Measurements from ENCODE around the gene ENOX2.

The ENOX2 gene

DNA sequence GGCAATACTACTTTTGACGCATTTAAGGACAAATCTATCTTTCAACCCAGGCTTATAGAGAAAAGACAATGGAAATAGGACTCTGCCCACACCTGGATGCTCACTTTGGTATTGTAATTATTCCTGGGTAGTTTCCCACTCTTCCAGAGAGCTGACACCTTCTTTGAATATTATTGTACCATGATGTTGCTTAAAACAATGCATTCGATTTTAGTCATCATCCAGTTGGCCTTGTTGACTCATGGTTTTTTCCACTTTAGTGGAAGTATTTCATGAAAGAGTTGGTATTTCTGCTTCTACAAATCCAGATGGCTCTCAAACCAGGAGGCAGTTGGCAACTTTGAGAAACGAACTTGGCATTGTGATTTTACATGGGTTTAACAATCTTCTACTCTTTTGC lies 124.2 kb downstream of the ENOX2 start:
- Histone ChIP-seq H3K9me3 (no peaks in the 10 kb centered on the region), H3K27me3 (no peaks in the 10 kb centered on the region), H3K4me3 (ENCODE audit: low read depth, low read length) (no peak overlapping the region), H3K4me1 (no peaks in the 10 kb centered on the region), H3K36me3 (no peaks in the 10 kb centered on the region)
- TF ChIP-seq, protein P1, sequence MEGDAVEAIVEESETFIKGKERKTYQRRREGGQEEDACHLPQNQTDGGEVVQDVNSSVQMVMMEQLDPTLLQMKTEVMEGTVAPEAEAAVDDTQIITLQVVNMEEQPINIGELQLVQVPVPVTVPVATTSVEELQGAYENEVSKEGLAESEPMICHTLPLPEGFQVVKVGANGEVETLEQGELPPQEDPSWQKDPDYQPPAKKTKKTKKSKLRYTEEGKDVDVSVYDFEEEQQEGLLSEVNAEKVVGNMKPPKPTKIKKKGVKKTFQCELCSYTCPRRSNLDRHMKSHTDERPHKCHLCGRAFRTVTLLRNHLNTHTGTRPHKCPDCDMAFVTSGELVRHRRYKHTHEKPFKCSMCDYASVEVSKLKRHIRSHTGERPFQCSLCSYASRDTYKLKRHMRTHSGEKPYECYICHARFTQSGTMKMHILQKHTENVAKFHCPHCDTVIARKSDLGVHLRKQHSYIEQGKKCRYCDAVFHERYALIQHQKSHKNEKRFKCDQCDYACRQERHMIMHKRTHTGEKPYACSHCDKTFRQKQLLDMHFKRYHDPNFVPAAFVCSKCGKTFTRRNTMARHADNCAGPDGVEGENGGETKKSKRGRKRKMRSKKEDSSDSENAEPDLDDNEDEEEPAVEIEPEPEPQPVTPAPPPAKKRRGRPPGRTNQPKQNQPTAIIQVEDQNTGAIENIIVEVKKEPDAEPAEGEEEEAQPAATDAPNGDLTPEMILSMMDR (IDR thresholded peaks at IDR 0.05; ENCODE audit: low read depth, low read length): no peak
- DNase-seq: no peak

DNA sequence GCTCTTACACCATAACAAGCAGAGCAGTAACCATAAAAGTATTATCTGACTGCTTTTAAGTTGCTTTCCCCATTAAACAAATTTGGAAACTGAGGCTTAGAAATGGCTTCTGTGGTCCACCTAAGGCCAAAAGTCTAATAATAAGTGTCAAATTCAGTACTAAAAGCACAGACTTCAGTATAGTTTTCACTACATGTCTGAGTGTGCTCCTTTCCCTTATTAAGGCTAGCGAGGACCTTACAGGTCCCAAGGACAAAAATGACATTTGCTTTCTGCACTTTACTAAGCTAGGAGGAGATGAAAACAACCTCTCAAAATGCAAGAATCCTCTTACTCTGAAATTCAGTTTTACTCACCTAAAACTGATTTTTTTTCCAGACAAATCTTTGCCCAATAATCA lies 127.2 kb downstream of the ENOX2 start:
- Histone ChIP-seq H3K4me1 (peaks cover 5% of the 10 kb centered on the region; the same call in 1 of the 2 replicates), H3K4me3 (ENCODE audit: low read depth, low read length) (no peak overlapping the region), H3K27me3 (no peaks in the 10 kb centered on the region), H3K9me3 (no peaks in the 10 kb centered on the region), H3K36me3 (no peaks in the 10 kb centered on the region)
- TF ChIP-seq, protein P1 (IDR thresholded peaks at IDR 0.05; ENCODE audit: low read depth, low read length): no peak
- DNase-seq: no peak

DNA sequence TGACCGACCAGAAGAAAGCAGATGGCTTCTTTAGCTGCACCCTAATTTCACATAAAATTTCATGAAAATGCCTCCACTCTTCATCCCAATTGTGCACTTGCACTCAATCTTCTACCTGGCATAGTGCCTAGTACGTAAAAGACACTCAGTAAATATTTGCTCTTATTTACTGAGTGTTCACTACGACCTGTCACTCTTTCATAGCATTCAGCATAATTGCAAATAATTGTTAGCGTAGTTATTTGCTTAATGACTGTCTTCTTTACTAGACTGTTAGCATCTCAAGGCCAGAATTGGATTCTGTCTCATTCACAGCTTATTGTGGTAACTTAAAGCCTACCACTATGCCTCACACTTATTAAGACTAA lies 130.2 kb downstream of the ENOX2 start:
- H3K4me3 ChIP-seq (ENCODE audit: low read depth, low read length): no peak overlapping the region
- no peaks in the 10 kb centered on the region for H3K36me3 ChIP-seq
- TF ChIP-seq, protein P1 (IDR thresholded peaks at IDR 0.05; ENCODE audit: low read depth, low read length): no peak
- no peak for DNase-seq
- no peaks in the 10 kb centered on the region for H3K27me3 ChIP-seq
- peaks cover 5% of the 10 kb centered on the region; the same call in 1 of the 2 replicates for H3K4me1 ChIP-seq
- no peaks in the 10 kb centered on the region for H3K9me3 ChIP-seq

DNA sequence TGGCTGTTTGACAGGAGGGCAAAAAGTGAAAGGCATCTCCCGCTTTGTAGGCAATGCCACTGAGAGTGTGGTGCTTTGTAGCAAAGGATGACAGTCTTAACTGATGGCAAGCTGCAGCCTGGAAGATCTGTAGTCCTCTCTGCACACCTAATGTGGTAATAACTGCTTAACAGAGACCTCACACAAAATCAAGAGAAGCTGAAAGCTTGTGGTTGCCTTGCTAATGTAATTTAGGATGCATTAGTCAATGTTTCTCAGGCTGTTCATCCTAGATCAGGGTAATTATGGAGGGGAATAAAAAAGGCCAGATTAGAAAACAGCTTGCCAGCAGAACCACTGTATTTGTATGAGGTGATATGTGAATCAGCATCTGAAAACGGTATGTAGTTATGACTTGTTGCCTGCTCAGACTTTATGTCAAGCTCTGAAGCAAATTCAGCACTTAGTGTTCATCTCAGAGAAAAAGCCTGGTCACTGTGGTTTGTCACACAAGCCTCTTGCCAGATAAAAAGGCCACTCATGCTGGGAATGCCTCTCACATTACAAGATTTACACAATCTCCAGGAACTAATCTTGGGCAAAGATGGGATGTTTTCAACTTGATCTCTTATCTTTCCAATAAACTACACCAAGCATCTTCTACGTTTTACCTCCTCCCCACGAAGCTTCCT lies 130.8 kb downstream of the ENOX2 start:
- TF ChIP-seq, protein P1 (IDR thresholded peaks at IDR 0.05; ENCODE audit: low read depth, low read length): no peak
- no peaks in the 10 kb centered on the region for H3K36me3 ChIP-seq
- no peaks in the 10 kb centered on the region for H3K27me3 ChIP-seq
- peak overlapping the region; percentile 11; the same call in 1 of the 2 replicates for H3K4me3 ChIP-seq (ENCODE audit: low read depth, low read length)
- peaks cover 5% of the 10 kb centered on the region; the same call in 1 of the 2 replicates for H3K4me1 ChIP-seq
- H3K9me3 ChIP-seq: no peaks in the 10 kb centered on the region
- DNase-seq: peak; percentile 30

DNA sequence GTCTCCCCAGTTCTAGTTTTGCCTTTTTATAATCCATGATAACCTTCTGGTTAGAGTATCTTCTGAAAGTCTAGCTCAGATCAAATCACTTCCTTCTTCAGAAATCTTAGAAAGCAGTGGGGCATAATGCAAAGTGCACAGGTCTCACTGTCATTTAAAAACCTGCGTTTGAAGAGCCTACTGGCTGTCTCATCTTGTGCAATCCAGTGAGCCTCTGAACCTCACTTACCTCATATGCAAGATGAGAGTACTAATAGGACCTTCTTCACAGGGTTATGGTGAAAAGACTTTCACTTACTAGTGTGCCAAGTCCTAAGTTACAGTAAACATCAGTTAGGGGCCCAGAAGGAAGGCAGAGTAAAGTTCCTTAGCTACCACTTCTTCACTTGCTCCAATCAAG lies 131.4 kb downstream of the ENOX2 start:
- H3K4me3 ChIP-seq (ENCODE audit: low read depth, low read length): peak overlapping the region; percentile 11; the same call in 1 of the 2 replicates
- peaks cover 5% of the 10 kb centered on the region; the same call in 1 of the 2 replicates for H3K4me1 ChIP-seq
- H3K36me3 ChIP-seq: no peaks in the 10 kb centered on the region
- TF ChIP-seq, protein P1 (IDR thresholded peaks at IDR 0.05; ENCODE audit: low read depth, low read length): no peak
- DNase-seq: no peak
- no peaks in the 10 kb centered on the region for H3K27me3 ChIP-seq
- H3K9me3 ChIP-seq: no peaks in the 10 kb centered on the region

DNA sequence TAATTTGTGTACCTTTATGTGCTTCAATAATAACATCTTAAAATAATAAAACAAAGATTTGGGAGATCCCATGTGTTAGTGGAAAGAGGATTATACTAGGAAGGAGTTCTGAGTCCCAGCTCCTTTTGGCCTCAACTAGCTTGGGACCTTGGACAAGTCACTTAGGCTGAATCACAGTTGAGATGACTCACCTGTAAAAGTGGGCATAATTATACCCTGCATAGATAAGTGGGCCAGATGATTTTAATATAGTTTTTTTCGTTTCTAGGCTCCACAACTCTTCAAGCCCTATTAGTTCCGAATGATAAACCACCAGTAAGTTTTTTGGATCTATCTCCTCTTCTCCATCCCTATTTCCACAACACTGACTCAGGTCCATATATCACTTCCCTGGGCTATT lies 131.8 kb downstream of the ENOX2 start:
- H3K9me3 ChIP-seq: no peaks in the 10 kb centered on the region
- peaks cover 5% of the 10 kb centered on the region; the same call in 1 of the 2 replicates for H3K4me1 ChIP-seq
- TF ChIP-seq, protein P1 (IDR thresholded peaks at IDR 0.05; ENCODE audit: low read depth, low read length): no peak
- H3K27me3 ChIP-seq: no peaks in the 10 kb centered on the region
- no peaks in the 10 kb centered on the region for H3K36me3 ChIP-seq
- no peak overlapping the region for H3K4me3 ChIP-seq (ENCODE audit: low read depth, low read length)
- DNase-seq: no peak

Measured in BE2C (cell line).